Transverse colon (tissue), 4 donors: Measurements from ENCODE around the gene MAMDC2.

Source experiments
- CTCF ChIP-seq, 5 experiments: fragments of 200-600 bp in 3 of 5; fragments of 450-650 bp in 2 of 5; sonication (generic) in 3 of 5; IDR thresholded peaks; 1 replicate in 2 of 5; 2 replicates in 3 of 5; pipeline ENCODE4 v1.5.1; 2016 to 2017; ENCODE audit warnings: antibody characterized with exemption in 5 of 5, inconsistent platforms in 3 of 5, mild to moderate bottlenecking in 2 of 5, moderate library complexity in 1 of 5
- POLR2AphosphoS5 ChIP-seq, 3 donors: sonication (generic); formaldehyde crosslinking; IDR thresholded peaks; one replicate each; pipeline ENCODE4 v1.6.1; 2016; ENCODE audit warnings: antibody characterized with exemption in 3 of 3

- TF ChIP-seq CTCF (IDR thresholded peaks at IDR 0.05): no peak
- no peak for TF ChIP-seq POLR2AphosphoS5 (IDR thresholded peaks at IDR 0.05)
Measured at GRCh38 chr9:70165006-70165602, 121.5 kb downstream of the MAMDC2 start.
